ENCODE measurements around the gene RFX4. TPM values are rescaled to one million over a fixed set of nuclear protein-coding genes. Genes with fewer than 3 reads are reported as not detected.

RFX4 gene
- total RNA-seq, 1 donor from 2014 or later = not detected

DNA sequence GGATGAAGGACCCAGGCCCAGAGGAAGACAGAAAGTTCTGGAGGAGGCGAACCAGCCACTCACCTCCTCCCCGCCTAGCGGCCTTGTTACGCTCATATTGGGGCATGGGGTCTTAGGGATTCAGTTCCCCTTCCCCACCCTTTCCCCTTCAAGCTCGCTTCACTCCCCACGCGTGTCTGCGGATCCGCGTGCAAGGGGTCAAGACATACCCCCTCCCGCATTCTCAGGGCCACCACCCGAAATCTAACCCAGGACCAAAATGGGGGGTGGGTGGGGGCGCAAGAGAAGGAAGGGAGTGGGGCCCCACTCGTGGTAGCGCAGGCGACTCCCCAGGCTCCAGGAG is 584 bp upstream of the RFX4 start:
- no peak overlapping the region for H3K4me3 ChIP-seq (ENCODE audit: low read depth, low read length)
- DNase-seq (ENCODE audit: low read depth) = no peak
- H3K27me3 ChIP-seq (ENCODE audit: control insufficient read depth, insufficient read depth, low read length) = peaks cover 88% of the 10 kb centered on the region
- no peak for TF ChIP-seq CTCF (IDR thresholded peaks at IDR 0.05; ENCODE audit: insufficient read depth, low read length, poor library complexity, severe bottlenecking)
- no peaks in the 10 kb centered on the region for H3K36me3 ChIP-seq (ENCODE audit: control insufficient read depth, insufficient read depth, low read length)

DNA sequence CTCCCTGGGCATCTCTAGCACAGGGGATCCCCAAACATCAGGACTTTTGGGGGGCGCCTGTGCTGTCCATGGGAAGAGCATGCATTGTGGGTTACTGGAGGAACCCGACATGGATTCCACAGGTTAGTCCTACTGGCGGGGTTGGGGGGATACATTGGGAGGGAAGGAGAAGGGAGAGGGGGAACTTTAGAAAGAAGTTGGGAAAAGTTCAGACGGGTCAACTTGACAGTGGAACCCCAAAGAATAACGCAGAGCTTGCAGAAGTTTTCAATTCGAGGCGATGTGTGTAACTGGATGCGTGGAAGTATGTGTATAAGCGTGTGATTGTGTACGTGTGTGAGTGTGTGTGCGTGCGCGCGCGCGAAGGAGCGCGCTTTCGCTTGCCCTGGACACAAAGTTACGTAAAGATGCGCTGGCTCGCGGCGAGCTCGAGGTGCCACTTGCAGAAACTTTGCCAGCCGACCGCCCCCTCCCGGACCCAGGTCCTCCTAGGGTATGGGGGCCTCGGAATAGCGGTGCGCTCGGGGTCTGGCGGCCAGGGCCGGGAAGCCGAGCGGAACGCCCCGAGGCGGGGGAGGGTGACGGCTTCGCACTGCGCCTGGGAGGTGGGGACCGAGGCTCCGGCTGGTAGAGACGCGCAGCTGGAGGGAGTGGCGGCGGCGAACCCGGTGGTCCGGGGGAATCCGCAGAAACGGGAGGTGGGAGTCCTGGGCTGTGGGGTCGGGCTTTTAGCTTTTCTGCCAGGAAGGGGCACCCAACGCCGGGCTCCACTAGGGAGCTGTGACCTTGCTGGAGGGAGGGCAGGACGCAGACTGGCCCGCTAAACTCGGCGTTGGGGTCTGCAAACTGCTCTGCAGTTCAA is 669 bp downstream of the RFX4 start:
- TF ChIP-seq CTCF (IDR thresholded peaks at IDR 0.05; ENCODE audit: insufficient read depth, low read length, poor library complexity, severe bottlenecking) = no peak
- no peak for DNase-seq (ENCODE audit: low read depth)

GRCh38 chr12:106584104-106585064 is 1.6 kb downstream of the RFX4 start:
- no peak overlapping the region for H3K4me3 ChIP-seq (ENCODE audit: low read depth, low read length)
- DNase-seq (ENCODE audit: low read depth) = no peak
- no peak for TF ChIP-seq CTCF (IDR thresholded peaks at IDR 0.05; ENCODE audit: insufficient read depth, low read length, poor library complexity, severe bottlenecking)
- H3K36me3 ChIP-seq (ENCODE audit: control insufficient read depth, insufficient read depth, low read length) = no peaks in the 10 kb centered on the region
- peaks cover 95% of the 10 kb centered on the region for H3K27me3 ChIP-seq (ENCODE audit: control insufficient read depth, insufficient read depth, low read length)

More for the DNA sequence above, 669 bp downstream of the RFX4 start:
- H3K27me3 ChIP-seq (ENCODE audit: control insufficient read depth, insufficient read depth, low read length) = peaks cover 93% of the 10 kb centered on the region
- no peaks in the 10 kb centered on the region for H3K36me3 ChIP-seq (ENCODE audit: control insufficient read depth, insufficient read depth, low read length)
- H3K4me3 ChIP-seq (ENCODE audit: low read depth, low read length) = no peak overlapping the region

DNA sequence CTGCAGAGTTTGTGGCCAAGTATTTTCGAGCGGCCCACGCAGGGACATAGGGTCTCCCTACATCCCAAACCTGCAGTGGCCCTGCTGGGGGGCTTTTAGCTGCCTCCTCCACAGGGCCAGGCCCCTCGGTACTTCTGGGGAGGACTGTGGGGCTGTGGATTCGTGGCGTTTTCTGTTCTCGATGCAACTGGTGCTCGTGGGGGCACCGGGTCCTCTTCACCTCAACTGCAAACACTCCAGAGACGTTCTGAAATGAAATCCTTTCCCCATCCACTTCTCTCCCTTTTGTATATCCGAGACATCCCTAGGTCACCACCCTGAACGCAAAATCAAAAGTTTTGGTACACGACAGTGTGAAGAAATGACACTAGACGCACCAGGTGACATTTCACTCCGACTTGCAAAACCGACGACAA is 2.3 kb downstream of the RFX4 start:
- H3K4me3 ChIP-seq (ENCODE audit: low read depth, low read length) = no peak overlapping the region
- peaks cover 93% of the 10 kb centered on the region for H3K27me3 ChIP-seq (ENCODE audit: control insufficient read depth, insufficient read depth, low read length)
- no peak for DNase-seq (ENCODE audit: low read depth)
- no peak for TF ChIP-seq CTCF (IDR thresholded peaks at IDR 0.05; ENCODE audit: insufficient read depth, low read length, poor library complexity, severe bottlenecking)
- H3K36me3 ChIP-seq (ENCODE audit: control insufficient read depth, insufficient read depth, low read length) = no peaks in the 10 kb centered on the region

DNA sequence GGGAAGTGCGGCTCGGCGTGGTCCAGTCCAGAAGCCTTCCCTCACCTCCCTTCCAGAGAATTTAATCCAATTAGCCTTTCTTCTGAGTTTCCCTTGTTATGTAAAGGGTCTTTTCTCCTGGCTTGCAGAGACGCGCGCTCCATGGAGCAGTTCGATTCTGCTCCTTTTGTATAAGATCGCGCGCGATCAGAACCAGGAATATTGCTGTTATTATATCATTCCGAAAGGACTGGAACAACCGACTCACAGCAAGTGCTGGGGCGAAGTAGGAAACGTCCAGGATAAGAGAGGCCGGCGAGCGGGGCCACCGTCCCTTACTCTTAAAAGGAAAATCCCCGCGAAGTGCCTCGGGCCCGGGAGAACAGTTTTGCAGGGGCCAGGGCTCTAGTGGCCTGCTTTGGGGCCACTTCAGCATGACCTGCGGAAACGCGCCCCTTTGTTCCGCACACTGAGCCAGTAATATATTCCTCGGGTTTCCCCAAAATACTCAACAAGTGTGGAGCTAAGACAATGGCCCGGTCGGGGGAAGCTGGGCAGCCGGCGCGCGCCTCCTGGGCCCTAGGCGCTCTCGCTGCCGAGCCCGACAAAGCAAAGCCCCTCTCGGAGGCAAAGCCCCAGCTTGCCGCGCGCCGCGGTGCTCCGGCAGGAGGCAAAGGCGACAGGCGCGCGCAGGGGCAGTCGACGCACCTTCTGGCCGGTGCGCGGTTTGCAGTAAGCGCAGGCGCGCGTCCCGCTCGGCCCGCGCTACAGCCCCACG is 2.9 kb downstream of the RFX4 start:
- Histone ChIP-seq H3K36me3 (ENCODE audit: control insufficient read depth, insufficient read depth, low read length) (no peaks in the 10 kb centered on the region), H3K4me3 (ENCODE audit: low read depth, low read length) (no peak overlapping the region), H3K27me3 (ENCODE audit: control insufficient read depth, insufficient read depth, low read length) (peaks cover 91% of the 10 kb centered on the region)
- no peak for DNase-seq (ENCODE audit: low read depth)
- no peak for TF ChIP-seq CTCF (IDR thresholded peaks at IDR 0.05; ENCODE audit: insufficient read depth, low read length, poor library complexity, severe bottlenecking)

All from kidney epithelial cell (primary cell).